Suppressor macrophage treated with lipopolysaccharide for 4 hours (primary cell): ENCODE data around the gene SGCG.
"Not testable (repeated sequence)": the region's sequence is repeated elsewhere in the genome, so short reads cannot be mapped to it uniquely, and the experiment has no call there.

Experiments
- DNase-seq: peaks from one replicate; pipeline ENCODE4 v3.0.0-alpha.2; 2020

Gene SGCG, protein sequence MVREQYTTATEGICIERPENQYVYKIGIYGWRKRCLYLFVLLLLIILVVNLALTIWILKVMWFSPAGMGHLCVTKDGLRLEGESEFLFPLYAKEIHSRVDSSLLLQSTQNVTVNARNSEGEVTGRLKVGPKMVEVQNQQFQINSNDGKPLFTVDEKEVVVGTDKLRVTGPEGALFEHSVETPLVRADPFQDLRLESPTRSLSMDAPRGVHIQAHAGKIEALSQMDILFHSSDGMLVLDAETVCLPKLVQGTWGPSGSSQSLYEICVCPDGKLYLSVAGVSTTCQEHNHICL

DNA sequence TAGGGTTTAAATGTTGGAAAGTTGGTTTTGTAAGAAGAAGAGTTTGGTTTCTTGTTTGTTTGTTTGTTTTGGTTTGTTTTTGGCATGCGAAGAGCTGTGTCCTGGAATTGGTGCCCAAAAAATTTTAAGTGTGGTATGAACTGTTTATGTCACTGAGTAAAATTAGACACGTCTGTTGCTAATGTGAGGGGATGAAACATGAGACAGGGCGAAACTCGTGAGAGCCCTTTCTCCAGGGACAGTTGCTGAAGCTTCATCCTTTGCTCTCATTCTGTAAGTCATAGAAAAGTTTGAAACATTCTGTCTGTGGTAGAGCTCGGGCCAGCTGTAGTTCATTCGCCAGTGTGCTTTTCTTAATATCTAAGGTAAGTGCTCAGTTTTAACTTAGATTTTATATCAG lies at the start of gene SGCG:
SGCG (plus strand) TSS at position 269 of the 400 bp plus-strand sequence. CDS start 22,716 bp downstream, outside the sequence.
- DNase-seq = no peak

DNA sequence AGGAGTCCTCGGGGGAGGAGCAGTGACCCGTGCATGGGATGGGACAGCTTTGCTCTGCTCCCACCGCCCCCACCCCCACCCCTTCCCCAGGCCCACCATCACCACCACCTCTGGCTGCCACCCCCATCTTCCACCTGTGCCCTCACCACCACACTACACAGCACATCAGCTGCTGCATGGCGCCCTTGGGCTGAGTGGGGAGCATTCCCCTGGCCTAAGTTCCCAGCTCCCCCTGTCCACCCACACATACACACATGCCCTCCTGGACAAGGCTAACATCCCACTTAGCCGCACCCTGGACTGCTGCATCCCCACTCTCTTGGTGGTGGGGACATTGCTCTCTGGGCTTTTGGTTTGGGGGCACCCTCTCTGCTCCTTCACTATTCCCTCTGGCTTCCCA lies 46.2 kb upstream of the SGCG start:
- DNase-seq = no peak

DNA sequence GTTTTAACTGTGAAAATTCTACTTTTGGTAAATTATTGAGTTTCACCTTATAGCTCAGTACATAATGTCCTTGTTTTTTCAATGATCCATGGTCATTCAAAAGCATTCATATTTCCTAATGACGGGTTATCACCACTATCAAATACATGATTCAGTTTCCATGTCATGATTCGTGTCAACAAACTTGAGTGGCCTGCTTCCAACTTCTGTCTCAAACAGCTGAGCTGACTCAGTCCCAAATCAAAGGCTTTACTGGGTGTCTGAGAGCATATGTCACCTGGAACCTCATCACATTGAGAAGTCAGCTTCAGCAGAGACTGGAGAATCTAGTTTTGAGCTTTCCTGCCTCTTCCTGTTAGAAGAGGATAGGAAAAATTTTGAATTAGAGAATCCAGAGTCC lies 40.3 kb upstream of the SGCG start:
- DNase-seq = no peak

DNA sequence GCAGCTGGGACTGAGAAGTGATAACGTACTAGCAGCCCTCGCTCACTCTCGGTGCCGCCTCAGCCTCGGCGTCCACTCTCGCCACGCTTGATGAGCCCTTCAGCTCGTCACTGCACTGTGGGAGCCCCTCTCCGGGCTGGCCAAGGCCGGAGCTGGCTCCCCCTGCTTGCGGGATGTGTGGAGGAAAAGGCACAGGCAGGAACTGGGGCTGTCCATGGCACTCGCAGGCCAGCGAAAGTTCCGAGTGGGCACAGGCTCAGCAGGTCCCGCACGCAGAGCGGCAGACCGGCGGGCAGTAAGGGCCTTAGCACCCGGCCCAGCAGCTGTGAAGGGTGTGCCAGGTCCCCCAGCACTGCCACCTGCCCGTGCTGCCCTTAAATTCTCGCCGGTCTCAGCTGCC lies 38.8 kb upstream of the SGCG start:
- DNase-seq = no peak

DNA sequence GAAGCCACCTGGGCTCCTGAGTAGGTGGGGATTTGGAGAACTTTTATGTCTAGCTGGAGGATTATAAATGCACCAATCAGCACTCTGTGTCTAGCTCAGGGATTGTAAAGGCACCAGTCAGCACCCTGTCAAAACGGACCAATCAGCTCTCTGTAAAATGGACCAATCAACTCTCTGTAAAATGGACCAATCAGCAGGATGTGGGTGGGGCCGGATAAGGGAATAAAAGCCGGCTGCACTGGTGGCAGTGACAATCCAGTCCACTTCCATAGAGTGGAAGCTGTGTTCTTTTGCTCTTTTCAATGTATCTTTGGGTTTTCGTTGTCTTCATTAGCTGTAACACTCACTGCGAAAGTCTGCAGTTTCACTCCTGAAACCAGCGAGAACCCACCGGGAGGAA lies 38.2 kb upstream of the SGCG start:
- DNase-seq = not testable (repeated sequence)

DNA sequence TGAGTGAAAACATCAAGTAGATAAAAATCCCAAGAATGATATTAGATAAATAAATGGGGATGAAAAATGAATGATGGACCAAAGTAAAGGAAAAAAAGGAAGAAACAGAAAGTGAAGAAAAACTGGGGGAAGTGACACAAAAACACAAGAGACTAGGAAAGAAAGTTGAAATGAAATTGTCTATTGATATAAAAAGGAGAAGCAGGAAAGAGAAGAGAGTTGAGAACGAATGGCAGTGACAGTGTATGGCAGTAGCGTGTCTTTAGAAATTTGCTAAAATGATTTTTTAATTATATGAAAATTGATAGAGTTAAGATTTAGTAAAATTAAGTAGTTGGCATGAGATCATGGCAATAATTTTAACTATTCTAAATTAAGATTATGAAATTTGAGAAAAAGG lies 36.3 kb upstream of the SGCG start:
- DNase-seq = peak; percentile 50

DNA sequence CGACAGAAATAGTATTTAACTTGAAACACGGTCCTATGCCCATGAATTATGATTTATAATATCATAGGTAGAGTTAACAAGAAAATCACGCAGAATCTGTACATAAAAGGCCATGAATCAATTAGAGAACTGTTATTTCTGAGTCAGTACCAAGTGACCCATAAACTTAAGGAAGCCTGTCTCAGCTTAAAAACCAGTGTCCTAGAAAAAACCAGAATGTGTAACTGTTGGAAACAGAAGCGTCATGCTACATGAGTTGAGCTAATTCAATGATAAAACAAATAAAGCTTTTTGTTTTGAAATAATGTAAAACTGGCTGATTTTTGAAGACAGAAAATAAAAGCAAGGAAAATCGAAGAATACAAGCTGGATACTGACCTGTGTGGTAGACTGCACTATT lies 34.8 kb upstream of the SGCG start:
- DNase-seq = peak; percentile 37

DNA sequence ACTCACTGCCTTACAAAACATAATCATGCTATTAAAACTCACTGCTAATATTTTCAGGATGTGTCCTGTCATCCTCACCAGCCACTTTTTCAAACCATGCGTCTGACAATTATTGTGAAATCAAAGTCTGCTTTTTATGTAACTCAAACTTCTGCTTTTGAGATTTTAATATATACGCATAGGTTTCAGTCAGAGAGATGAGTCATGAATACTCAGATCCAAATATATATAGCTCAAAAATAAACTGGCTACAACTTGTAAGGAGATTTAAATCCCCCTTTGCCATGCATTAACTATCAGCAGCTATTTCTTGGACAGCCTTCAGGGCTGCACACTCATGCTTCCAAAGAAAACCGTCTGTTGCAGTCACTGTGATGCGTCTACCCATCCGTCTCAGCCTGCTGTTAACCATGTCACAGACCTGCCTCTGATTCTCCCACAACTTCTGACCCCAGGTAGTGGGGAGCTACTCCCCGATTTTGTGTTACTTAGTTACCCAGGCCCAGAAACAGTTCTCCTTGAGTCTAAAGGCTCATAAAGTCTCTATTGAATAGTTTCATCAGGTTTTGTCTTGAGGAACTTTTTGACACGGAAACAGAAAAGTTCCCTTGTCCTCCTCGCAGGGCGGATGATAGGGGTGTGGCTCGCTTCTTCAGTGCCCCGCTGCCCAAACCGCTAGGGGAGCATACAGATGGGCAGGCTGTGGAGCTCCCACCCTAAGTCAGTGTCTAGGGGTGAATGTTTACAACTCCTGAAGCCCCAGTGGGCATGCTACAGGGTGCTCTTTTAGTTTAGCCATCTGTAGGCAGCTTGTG lies 33.8 kb upstream of the SGCG start:
- DNase-seq = peak; percentile 90

DNA sequence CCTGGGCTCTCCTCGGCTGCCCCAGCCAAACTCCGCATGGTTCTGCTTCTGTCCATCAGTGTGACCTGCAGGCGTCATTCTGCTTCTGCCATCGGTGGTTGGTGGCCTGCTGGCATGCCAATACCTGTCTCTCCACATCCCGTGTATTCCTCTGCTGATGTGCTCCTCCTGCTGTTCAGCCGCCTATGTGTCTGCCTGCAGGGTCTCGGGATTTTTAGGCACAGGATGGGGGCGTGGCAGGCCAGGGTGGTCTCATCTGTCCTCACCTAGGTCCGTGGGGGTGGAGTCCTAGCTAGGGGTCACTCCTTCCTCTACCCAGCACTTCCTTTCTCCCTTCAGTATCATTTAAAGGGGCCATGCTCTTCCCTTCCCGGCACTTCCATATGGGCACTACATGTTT lies 33.0 kb upstream of the SGCG start:
- DNase-seq = no peak

DNA sequence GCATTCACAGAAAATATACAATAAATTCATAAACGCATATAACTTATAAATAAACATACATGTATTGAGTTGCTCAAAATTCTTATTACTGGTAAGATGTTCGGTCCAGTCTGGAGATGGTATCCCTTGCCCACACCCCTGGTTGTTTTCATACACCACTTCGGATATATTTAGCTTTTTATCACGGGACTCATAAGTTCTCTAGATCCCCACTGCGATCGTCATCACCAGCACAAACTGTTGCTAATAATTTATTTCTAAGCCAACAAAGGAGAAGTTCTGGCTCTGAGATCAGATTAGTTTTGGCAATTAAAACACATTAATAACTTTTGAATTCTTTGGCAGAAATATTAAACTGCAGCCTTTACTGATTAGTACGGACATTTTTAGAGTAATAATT lies 23.0 kb upstream of the SGCG start:
- DNase-seq = no peak

DNA sequence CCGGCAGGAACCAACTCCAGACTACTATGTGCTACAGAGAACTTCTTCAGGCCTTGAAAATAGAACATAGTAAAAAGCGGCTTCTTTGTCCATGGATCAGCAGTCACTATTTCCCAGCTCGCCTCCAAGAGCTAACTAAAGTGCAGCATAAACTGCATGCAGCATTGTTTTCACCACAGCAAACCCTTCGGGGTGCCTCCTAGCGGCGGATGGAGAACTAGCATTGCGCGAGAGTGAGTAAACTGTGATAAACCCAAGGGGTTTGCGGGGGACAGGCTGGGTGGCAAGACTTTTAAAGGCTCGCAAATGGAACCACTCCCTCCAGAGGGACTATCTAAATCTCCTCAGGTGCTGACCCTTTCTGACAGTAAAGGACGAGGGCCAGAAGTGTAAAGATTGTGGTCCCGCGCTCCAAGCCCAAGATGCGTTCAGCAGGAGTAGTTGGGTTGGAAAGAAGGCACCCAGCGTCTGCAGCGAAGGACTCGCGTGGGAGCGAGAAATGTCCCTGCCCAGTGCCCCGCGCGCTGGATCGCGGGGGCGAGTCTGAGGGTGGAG lies 21.5 kb upstream of the SGCG start:
- peak; percentile 49 for DNase-seq

DNA sequence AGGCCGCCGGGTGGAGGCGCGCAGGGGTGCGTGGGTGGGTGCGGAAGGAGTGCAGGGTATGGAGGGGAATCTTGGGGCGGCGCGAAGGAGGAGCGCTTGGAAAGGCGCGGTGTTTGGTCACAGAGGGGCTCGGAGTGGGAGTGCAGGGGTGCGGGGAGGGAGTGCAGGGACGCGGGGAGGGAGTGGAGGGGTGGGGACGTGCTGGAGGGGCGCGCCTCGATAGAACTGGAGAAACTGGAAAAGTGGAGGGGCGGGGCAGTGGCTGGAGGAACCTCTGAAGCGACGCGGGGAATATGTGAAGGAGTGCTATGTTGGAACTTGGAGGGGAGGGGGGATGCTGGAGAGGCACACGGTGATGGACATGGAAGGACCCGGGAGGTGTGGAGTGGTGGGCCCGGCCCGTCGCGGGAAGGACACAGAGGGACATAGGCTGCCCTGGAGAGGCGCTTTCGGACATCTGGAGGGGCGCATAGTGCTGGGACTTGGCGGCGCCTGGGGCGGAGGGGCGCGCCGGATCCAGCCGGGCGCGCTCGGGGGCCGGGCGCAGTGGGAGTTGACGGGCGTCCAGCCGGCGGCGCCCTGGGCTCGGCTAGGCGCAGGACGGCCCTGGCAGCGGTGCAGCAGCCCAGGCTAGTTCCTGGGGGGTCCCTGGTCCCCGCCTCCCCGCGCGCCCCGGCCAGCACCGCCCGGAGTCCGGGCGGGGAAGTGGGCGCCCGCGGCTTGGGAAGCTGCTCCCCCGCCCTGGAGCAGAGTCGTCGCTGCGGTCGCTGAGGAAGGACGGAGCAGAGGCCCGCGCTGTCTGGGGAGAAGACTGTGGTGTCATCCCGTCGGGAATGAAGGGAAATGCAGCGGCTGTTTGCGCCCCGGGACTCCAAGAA lies 20.8 kb upstream of the SGCG start:
- DNase-seq = no peak

DNA sequence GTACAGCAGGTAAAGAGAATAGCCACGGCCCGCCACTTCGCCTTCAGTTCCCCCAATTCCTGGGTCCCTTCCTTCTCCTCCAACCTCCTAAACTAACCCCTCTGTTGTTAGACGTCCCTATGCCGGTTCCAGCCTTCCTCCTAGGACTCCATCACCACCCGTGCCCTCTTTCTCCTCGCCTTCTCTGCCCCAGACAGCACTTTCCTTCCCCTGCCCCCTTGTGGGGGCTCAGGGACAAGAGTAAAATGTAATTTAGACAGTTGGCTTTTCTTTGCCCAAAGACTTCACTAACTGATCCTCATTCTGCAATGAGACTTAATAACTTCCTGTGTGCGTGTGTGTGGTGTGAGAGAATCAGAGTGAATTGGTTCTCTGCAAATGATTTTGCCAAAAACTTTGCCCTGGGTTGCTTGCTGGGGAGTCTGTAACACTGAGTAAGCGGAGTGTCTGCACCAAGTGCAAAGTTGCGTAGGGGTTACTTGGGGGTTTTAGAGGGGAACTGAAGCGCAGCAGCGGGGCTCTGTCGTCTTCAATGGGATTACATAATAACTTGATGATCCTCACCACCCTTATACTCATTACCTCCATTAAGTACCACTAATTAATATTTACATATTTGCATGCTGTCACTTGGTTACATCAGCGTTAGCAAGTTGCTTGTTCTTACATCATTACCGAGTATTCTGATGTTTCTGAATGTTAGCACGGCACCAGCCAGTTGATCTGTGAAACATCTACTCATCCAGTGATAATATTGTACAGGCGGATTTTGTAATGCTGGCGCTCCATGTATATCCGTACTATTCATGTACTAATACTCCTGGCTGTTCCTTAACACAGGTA lies 19.9 kb upstream of the SGCG start:
- no peak for DNase-seq

DNA sequence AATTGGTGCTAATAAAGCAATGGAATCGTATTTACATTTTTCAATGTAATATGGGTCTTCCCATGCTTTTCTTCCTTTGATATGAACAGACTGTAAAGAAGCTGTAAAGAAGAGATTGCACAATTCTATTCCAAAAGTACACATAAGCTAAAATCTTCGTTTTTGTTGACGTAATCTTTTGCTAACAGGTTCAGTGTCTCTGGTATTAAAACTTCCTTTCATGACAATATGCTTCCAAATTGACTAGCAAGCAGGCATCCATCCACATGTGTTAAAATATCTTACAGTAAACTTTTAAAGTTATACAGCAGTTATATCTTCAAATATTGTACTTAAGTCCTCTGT lies 19.3 kb upstream of the SGCG start:
- no peak for DNase-seq

DNA sequence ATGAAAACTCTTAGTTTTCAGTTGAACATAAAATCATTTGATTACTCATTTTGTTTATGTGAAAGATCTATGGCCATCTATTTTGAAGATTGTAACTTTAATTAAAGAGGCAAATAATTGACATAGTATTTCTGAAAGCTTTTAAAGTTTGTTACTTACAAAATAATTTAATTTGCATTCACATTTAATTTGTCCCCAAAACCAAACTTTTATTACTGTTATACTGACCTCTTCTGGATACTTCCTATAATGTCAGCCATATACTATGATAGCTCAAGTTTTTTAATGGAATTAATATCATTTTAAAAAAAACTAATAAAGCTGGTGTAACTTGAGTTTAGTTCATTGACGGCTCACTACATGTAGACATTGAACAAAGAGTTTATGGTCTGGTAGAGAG lies 4.9 kb upstream of the SGCG start:
- peak; percentile 10 for DNase-seq

DNA sequence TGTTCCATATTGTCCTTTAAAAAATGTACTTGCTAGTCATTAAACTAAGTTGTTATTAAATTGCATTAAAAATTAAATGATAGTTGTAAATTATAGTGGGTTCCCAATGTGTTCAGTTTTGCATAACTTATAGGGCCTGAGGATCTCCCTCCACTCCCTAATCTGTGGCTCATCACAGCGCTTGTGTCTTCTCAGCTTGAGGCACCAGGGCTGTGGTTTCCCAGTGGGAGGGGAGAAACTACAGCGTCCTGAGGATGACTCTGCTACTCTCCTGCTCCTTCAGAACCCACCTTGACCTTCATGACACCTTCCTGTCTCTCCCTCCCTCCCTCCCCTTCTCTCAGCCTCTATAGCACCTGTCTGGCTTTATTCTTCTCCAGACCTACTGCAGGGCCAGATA lies 1.4 kb downstream of the SGCG start:
- DNase-seq = no peak

DNA sequence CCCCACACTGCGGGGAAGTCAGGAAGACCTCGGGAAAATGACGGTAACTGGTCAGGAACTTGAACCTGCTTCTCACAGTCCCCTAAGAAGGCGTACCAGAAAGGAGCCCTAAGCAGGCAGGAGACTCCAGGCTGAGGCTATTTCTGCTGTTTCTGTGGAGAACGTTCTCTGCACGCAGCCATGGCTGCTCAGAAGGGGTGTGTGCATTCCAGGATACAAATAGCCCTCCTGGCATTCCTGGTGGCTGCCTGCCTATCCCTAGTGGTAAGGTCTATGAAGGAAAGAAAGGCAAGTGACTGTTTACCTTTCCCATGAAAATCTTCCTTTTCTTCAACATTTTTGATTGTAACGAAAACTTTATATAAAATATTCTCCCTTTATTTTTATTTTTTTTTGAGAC lies 2.5 kb downstream of the SGCG start:
- DNase-seq = no peak

DNA sequence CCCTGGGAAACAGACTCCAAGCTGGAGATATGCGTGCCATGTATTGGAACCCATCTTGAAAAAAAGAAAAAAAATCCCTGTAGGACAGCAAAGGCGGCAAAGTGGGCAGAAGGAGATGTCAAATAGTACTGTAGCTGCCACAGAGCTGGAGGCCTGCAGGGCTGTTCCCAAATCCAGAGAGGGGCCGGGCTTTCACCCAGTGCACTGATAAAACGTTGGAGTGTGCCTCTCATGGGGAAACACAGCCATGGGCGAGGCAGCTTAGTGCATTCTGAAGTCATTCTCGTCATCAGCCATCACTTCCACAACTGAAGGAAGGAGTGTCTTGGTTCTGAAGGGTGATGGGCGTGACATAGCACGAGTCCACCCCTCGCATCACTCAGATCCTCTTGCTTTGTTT lies 4.8 kb downstream of the SGCG start:
- no peak for DNase-seq

DNA sequence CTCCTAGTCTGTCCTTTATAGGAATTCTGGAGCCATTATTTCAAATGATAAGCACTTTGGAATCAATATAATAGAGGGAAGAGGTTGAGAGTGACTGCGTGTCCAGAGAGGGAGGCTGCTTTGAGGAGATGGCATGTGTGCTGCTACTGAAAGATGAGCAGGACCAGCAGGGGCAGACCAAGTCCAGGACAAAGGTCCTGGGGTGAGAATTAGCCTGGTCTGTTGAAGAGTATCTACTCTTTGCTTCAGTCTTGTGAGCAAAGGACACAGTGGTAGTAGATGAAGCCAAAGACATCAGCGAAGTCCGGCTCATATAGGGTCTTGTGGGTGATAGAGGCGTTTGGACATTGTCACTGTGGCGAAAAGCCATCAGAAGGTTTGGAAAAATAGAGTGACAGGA lies 21.1 kb downstream of the SGCG start:
- DNase-seq = no peak

DNA sequence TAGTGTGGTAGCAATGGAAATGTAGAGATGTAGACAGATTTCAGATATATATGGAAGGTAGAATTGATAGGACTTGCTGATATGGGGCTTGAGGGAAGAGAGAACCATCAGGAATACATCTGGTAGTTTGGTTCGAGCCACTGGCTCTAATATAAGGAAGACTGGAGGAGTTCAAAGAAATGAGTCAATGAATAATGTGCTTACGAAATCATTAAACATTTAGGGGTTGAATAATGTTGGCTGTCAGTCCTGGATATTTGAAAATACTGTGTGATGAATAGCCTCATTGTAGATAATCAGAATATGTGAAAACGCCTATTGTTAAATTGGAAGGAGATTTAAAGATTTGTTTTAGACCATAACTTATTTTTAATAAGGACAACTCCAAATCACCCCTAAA lies 21.6 kb downstream of the SGCG start:
- no peak for DNase-seq

DNA sequence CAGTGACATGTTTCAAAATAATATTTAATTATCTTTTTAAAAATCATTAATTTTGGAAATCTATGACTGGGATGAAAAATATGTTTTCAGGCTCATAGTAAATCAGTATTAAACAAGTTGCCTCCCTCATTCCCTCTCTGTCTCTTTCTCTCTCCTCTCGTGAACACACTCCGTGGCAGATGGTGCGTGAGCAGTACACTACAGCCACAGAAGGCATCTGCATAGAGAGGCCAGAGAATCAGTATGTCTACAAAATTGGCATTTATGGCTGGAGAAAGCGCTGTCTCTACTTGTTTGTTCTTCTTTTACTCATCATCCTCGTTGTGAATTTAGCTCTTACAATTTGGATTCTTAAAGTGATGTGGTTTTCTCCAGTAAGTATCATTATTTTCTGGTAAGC lies 22.7 kb downstream of the SGCG start:
- no peak for DNase-seq

DNA sequence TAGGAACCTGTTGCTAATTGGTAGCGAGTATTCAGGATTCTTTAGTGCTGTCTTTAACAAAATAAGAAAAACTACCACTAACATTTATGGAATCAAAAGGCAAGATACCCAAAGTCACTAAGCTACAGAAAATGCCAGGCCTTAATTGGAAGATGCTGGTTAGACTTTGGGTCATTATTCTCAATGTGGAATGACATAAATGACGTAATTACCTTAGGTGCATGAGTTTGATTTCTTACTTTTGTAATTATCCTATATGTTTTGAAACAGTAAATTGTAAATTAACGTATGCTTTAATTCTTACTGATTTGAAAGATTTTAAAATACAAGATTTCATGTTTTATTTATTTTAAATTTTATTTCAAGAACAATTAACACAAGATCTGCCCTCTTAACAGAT lies 25.0 kb downstream of the SGCG start:
- no peak for DNase-seq
